ENCODE data around the gene PARP4.
"Not testable (repeated sequence)": the region's sequence is repeated elsewhere in the genome, so short reads cannot be mapped to it uniquely, and the experiment has no call there.

DNA sequence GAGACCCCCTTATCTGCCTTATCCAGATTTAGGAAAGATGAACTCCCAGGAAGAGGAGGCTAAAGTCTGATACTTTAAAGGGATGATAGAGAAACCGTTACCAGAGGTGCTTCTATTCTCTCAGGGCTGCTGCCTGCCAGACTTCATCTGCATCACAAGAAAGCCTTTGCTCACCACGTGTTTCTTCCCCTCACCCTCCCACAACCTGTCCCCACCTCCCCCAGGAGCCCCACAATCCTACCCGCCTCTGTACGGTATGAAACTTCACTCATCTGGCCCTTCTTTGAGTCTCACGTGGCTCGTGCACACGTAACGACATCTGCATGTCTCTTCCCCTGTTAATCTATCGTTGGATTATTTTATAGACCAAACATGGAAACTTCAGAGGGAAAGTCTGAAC, 67.7 kb downstream of the PARP4 start:
- TF ChIP-seq, protein P1, sequence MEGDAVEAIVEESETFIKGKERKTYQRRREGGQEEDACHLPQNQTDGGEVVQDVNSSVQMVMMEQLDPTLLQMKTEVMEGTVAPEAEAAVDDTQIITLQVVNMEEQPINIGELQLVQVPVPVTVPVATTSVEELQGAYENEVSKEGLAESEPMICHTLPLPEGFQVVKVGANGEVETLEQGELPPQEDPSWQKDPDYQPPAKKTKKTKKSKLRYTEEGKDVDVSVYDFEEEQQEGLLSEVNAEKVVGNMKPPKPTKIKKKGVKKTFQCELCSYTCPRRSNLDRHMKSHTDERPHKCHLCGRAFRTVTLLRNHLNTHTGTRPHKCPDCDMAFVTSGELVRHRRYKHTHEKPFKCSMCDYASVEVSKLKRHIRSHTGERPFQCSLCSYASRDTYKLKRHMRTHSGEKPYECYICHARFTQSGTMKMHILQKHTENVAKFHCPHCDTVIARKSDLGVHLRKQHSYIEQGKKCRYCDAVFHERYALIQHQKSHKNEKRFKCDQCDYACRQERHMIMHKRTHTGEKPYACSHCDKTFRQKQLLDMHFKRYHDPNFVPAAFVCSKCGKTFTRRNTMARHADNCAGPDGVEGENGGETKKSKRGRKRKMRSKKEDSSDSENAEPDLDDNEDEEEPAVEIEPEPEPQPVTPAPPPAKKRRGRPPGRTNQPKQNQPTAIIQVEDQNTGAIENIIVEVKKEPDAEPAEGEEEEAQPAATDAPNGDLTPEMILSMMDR (conservative IDR thresholded peaks at IDR 0.05; ENCODE audit: low read length), result not testable (repeated sequence)
- not testable (repeated sequence) for TF ChIP-seq EZH2phosphoT487 (IDR thresholded peaks at IDR 0.05; ENCODE audit: borderline replicate concordance)

All from Loucy (cell line).